Activated CD8-positive, alpha-beta memory T cell treated with anti-CD3 and anti-CD28 coated beads for 1 hour (primary cell): ENCODE measurements around the gene RASGRF1.

Experiments
- DNase-seq, 2 donors: peaks; one replicate each; pipeline ENCODE4 v3.0.0-alpha.2; 2020; ENCODE audit warnings: low read depth in 1 of 2; ENCODE audit errors: extremely low read depth in 1 of 2

Gene RASGRF1

GRCh38 chr15:79067072-79067833, 23.3 kb downstream of the RASGRF1 start:
- no peak for DNase-seq

GRCh38 chr15:79066391-79067071, 24.0 kb downstream of the RASGRF1 start:
- no peak for DNase-seq

- no peak for DNase-seq
Measured at GRCh38 chr15:79065706-79066376, 24.7 kb downstream of the RASGRF1 start.

GRCh38 chr15:79065361-79065705, 25.2 kb downstream of the RASGRF1 start:
- DNase-seq: no peak

GRCh38 chr15:79064496-79064895, 26.1 kb downstream of the RASGRF1 start:
- DNase-seq: no peak

- DNase-seq: no peak
Measured at GRCh38 chr15:79060175-79060574, 30.4 kb downstream of the RASGRF1 start.

- DNase-seq: no peak
Measured at GRCh38 chr15:79059081-79059572, 31.5 kb downstream of the RASGRF1 start.

GRCh38 chr15:79058260-79058850, 32.2 kb downstream of the RASGRF1 start:
- no peak for DNase-seq

GRCh38 chr15:79057050-79057449, 33.5 kb downstream of the RASGRF1 start:
- DNase-seq: no peak

- DNase-seq: no peak
Measured at GRCh38 chr15:79054350-79054749, 36.2 kb downstream of the RASGRF1 start.

- no peak for DNase-seq
Measured at GRCh38 chr15:79053894-79054293, 36.7 kb downstream of the RASGRF1 start.

GRCh38 chr15:79051941-79052731, 38.4 kb downstream of the RASGRF1 start:
- no peak for DNase-seq

GRCh38 chr15:79051029-79051428, 39.6 kb downstream of the RASGRF1 start:
- DNase-seq: no peak

- DNase-seq: no peak
Measured at GRCh38 chr15:79050341-79050740, 40.2 kb downstream of the RASGRF1 start.

GRCh38 chr15:79049416-79049815, 41.2 kb downstream of the RASGRF1 start:
- no peak for DNase-seq

GRCh38 chr15:79047676-79048439, 42.7 kb downstream of the RASGRF1 start:
- no peak for DNase-seq

GRCh38 chr15:79046691-79047404, 43.7 kb downstream of the RASGRF1 start:
- no peak for DNase-seq

- no peak for DNase-seq
Measured at GRCh38 chr15:79045041-79045440, 45.5 kb downstream of the RASGRF1 start.

- DNase-seq: no peak
Measured at GRCh38 chr15:79042213-79042928, 48.2 kb downstream of the RASGRF1 start.
